HG03354 (cell line): ENCODE measurements around the gene RNF38.
"Not testable (repeated sequence)": the region's sequence is repeated elsewhere in the genome, so short reads cannot be mapped to it uniquely, and the experiment has no call there.

Experiments used
- ATAC-seq: cut with Tn5 transposase; IDR thresholded peaks from one replicate; pipeline ENCODE4 v1.9.1; 2021; ENCODE audit warnings: mild to moderate bottlenecking; ENCODE audit not compliant: unreplicated experiment, poor library complexity, severe bottlenecking

Gene RNF38

GRCh38 chr9:36409076-36409475 lies 9.0 kb upstream of the RNF38 start:
- not testable (repeated sequence) for ATAC-seq

- ATAC-seq: no peak
Measured at GRCh38 chr9:36407122-36407723, 7.2 kb upstream of the RNF38 start.

- no peak for ATAC-seq
Measured at GRCh38 chr9:36402536-36402935, 2.5 kb upstream of the RNF38 start.

- no peak for ATAC-seq
Measured at GRCh38 chr9:36401897-36402480, 1.9 kb upstream of the RNF38 start.

GRCh38 chr9:36401164-36401740 lies 1.2 kb upstream of the RNF38 start:
- ATAC-seq: peak; percentile 69

- peak; percentile 66 for ATAC-seq
Measured at GRCh38 chr9:36400332-36401163, 479 bp upstream of the RNF38 start.

GRCh38 chr9:36398745-36399144 lies 1.3 kb downstream of the RNF38 start:
- ATAC-seq: no peak

GRCh38 chr9:36396985-36397384 lies 3.1 kb downstream of the RNF38 start:
- no peak for ATAC-seq

- ATAC-seq: no peak
Measured at GRCh38 chr9:36392489-36392888, 7.6 kb downstream of the RNF38 start.

- ATAC-seq: no peak
Measured at GRCh38 chr9:36389590-36389989, 10.5 kb downstream of the RNF38 start.

GRCh38 chr9:36386396-36386965 lies 13.6 kb downstream of the RNF38 start:
- ATAC-seq: not testable (repeated sequence)

- ATAC-seq: no peak
Measured at GRCh38 chr9:36382484-36382883, 17.6 kb downstream of the RNF38 start.

GRCh38 chr9:36364577-36364976 lies 35.5 kb downstream of the RNF38 start:
- ATAC-seq: no peak

GRCh38 chr9:36363448-36363847 lies 36.6 kb downstream of the RNF38 start:
- no peak for ATAC-seq

- no peak for ATAC-seq
Measured at GRCh38 chr9:36358486-36358885, 41.6 kb downstream of the RNF38 start.

GRCh38 chr9:36357639-36358038 lies 42.4 kb downstream of the RNF38 start:
- ATAC-seq: no peak

- no peak for ATAC-seq
Measured at GRCh38 chr9:36346569-36346968, 53.5 kb downstream of the RNF38 start.

GRCh38 chr9:36345103-36345846 lies 54.8 kb downstream of the RNF38 start:
- ATAC-seq: no peak

GRCh38 chr9:36341936-36342577 lies 58.0 kb downstream of the RNF38 start:
- no peak for ATAC-seq
